IMR-90 (cell line): ENCODE measurements around the gene NBEAL1. TPM values are rescaled to one million over a fixed set of nuclear protein-coding genes. Genes with fewer than 3 reads are reported as not detected.
"Not testable (repeated sequence)": the region's sequence is repeated elsewhere in the genome, so short reads cannot be mapped to it uniquely, and the experiment has no call there.

Source experiments
- ATAC-seq: fragments of 200-7000 bp; cut with Tn5 transposase; 2 replicates; pipeline ENCODE4 v1.9.1; 2020; ENCODE audit warnings: low read depth, mild to moderate bottlenecking, moderate library complexity
- BruUV-seq: library from RNA; stranded (reverse); fragments of 400-500 nt; replicated peaks from 2 replicates; lab custom pipeline; 2021; lab: Mats Ljungman, UMichigan
- CTCF ChIA-PET: fragments of 300-600 bp; formaldehyde crosslinking; extraction: SDS; loops from one replicate; lab custom pipeline; 2021; ENCODE audit warnings: antibody characterized with exemption; lab: Yijun Ruan, JAX
- POLR2A ChIA-PET: fragments of 300-600 bp; sonication (Branson Sonifier 250); formaldehyde crosslinking; loops from one replicate; lab custom pipeline; 2022; ENCODE audit warnings: antibody characterized with exemption; ENCODE audit not compliant: unreplicated experiment; lab: Charles Lee
- DNase-seq: peaks from one replicate; pipeline ENCODE4 v3.0.0; 2013
- H2AFZ ChIP-seq: replicated peaks from 2 replicates; pipeline ENCODE3; 2013; ENCODE audit warnings: low read length, mild to moderate bottlenecking; ENCODE audit not compliant: poor library complexity
- H2AK5ac ChIP-seq: 2 replicates; pipeline ENCODE4 v1.6.1; 2013; ENCODE audit warnings: low read depth, low read length, inconsistent platforms
- H2AK9ac ChIP-seq: replicated peaks from 2 replicates; pipeline ENCODE3; 2013; ENCODE audit warnings: mild to moderate bottlenecking, low read depth, low read length, moderate library complexity; ENCODE audit not compliant: poor library complexity
- H2BK120ac ChIP-seq: 2 replicates; pipeline ENCODE4 v1.6.1; 2013; ENCODE audit warnings: low read depth, low read length, inconsistent platforms
- H2BK15ac ChIP-seq: 3 replicates; pipeline ENCODE4 v1.6.1; 2013; ENCODE audit warnings: low read depth, low read length, inconsistent platforms
- H2BK20ac ChIP-seq: 2 replicates; pipeline ENCODE4 v1.6.1; 2013; ENCODE audit warnings: low read depth, mild to moderate bottlenecking, inconsistent platforms, low read length, moderate library complexity
- H2BK5ac ChIP-seq: 2 replicates; pipeline ENCODE4 v1.6.1; 2013; ENCODE audit warnings: mild to moderate bottlenecking, low read depth, low read length, inconsistent platforms; ENCODE audit not compliant: poor library complexity, severe bottlenecking
- H3K14ac ChIP-seq: replicated peaks from 2 replicates; pipeline ENCODE4 v1.6.1; 2013; ENCODE audit warnings: low read depth, low read length, inconsistent platforms
- H3K18ac ChIP-seq: 2 replicates; pipeline ENCODE4 v1.6.1; 2013; ENCODE audit warnings: low read depth, low read length, control low read depth
- H3K23ac ChIP-seq: 2 replicates; pipeline ENCODE4 v1.6.1; 2013; ENCODE audit warnings: low read depth, low read length, inconsistent platforms
- H3K27ac ChIP-seq: 2 replicates; pipeline ENCODE4 v1.5.1; 2013; ENCODE audit warnings: mild to moderate bottlenecking, control low read depth, low read length; ENCODE audit not compliant: insufficient read depth
- H3K27me3 ChIP-seq: 2 replicates; pipeline ENCODE4 v1.6.1; 2013; ENCODE audit warnings: low read length; ENCODE audit not compliant: control insufficient read depth, insufficient read depth
- H3K36me3 ChIP-seq: 2 replicates; pipeline ENCODE4 v1.6.1; 2013; ENCODE audit warnings: low read length, mixed read lengths; ENCODE audit not compliant: control insufficient read depth, insufficient read depth
- H3K4ac ChIP-seq: 2 replicates; pipeline ENCODE4 v1.6.1; 2013; ENCODE audit warnings: low read depth, low read length, inconsistent platforms
- H3K4me1 ChIP-seq: 2 replicates; pipeline ENCODE4 v1.6.1; 2013; ENCODE audit warnings: low read length, mixed read lengths; ENCODE audit not compliant: control insufficient read depth, insufficient read depth
- H3K4me2 ChIP-seq: 2 replicates; pipeline ENCODE4 v1.6.1; 2013; ENCODE audit warnings: low read depth, mild to moderate bottlenecking, control low read depth, low read length, moderate library complexity
- H3K4me3 ChIP-seq: 2 replicates; pipeline ENCODE4 v1.5.1; 2013; ENCODE audit warnings: low read depth, mild to moderate bottlenecking, control low read depth, low read length, moderate library complexity; ENCODE audit not compliant: insufficient read depth
- H3K56ac ChIP-seq: 2 replicates; pipeline ENCODE4 v1.6.1; 2013; ENCODE audit warnings: low read length, inconsistent platforms; ENCODE audit not compliant: insufficient read depth; ENCODE audit errors: extremely low read depth
- H3K79me1 ChIP-seq, 2 experiments: 2 replicates each; pipeline ENCODE4 v1.6.1; 2013; ENCODE audit warnings: low read length in 2 of 2, inconsistent platforms in 1 of 2, low read depth in 1 of 2
- H3K9ac ChIP-seq: 2 replicates; pipeline ENCODE4 v1.6.1; 2013; ENCODE audit warnings: low read depth, low read length, control low read depth
- H3K9me1 ChIP-seq: 2 replicates; pipeline ENCODE4 v1.6.1; 2013; ENCODE audit warnings: low read length, inconsistent platforms; ENCODE audit not compliant: insufficient read depth
- H3K9me3 ChIP-seq: 2 replicates; pipeline ENCODE4 v1.6.1; 2013; ENCODE audit warnings: low read length; ENCODE audit not compliant: control insufficient read depth, insufficient read depth
- H4K20me1 ChIP-seq: 2 replicates; pipeline ENCODE4 v1.6.1; 2013; ENCODE audit warnings: low read length, inconsistent platforms; ENCODE audit not compliant: insufficient read depth
- H4K5ac ChIP-seq: 2 replicates; pipeline ENCODE4 v1.6.1; 2013; ENCODE audit warnings: mild to moderate bottlenecking, low read depth, low read length, control low read depth
- H4K8ac ChIP-seq, 2 experiments: 2 replicates each; pipeline ENCODE4 v1.6.1; 2013; ENCODE audit warnings: low read depth in 2 of 2, low read length in 2 of 2, control low read depth in 1 of 2, inconsistent platforms in 1 of 2
- H4K91ac ChIP-seq: 2 replicates; pipeline ENCODE4 v1.6.1; 2013; ENCODE audit warnings: low read depth, low read length, inconsistent platforms; ENCODE audit not compliant: insufficient read depth
- WGBS, 2 experiments: methylation state at CpG; one replicate each; pipeline versions ENCODE4 v1.1.5 to v1.1.7; 2013; ENCODE audit warnings: missing lambda C conversion rate in 2 of 2; ENCODE audit not compliant: insufficient read length in 1 of 2; ENCODE audit errors: extremely low coverage in 2 of 2; 5-methylcytosine and 5-hydroxymethylcytosine counted together
- dilution Hi-C: fragments of 300-500 bp; cut with HindIII; formaldehyde crosslinking; loops from one replicate; pipeline ENCODE4 v1.14.3; 2018; ENCODE audit warnings: low sequenced_read_pairs; ENCODE audit not compliant: unreplicated experiment
- in situ Hi-C: fragments of 300-500 bp; cut with MboI; formaldehyde crosslinking; loops from 3 replicates; pipeline ENCODE4 v1.14.3; 2019; ENCODE audit warnings: low sequenced_read_pairs, inconsistent platforms, mixed read lengths
- intact Hi-C: fragments of 100-400 bp; cut with micrococcal nuclease; formaldehyde crosslinking; loops from 2 replicates; pipeline ENCODE4 v1.10.0; 2022
- polyA plus RNA-seq, 3 experiments: library from polyadenylated mRNA; depleted of rRNA; stranded (reverse); fragments of >200 nt; gene quantifications; 2 replicates each; pipeline ENCODE4 v1.2.3, GENCODE V29; 2012; ENCODE audit warnings: low replicate concordance in 1 of 3
- total RNA-seq: library from RNA; depleted of rRNA; stranded (reverse); fragments of >200 nt; gene quantifications from 2 replicates; pipeline ENCODE4 v1.2.3, GENCODE V29; 2012

The NBEAL1 gene
- total and polyA plus RNA-seq, 2 of the 4 experiments (the other 2 are of a cell fraction) = 6.4 to 38.0 TPM

- H2BK15ac ChIP-seq, H2AK9ac ChIP-seq, intact Hi-C loops, BruUV-seq, H3K4me2 ChIP-seq, H3K9ac ChIP-seq, H2AK5ac ChIP-seq, H4K8ac ChIP-seq, H3K79me1 ChIP-seq, in situ Hi-C loops, H3K56ac ChIP-seq, H3K4me1 ChIP-seq, H4K5ac ChIP-seq, H4K20me1 ChIP-seq, dilution Hi-C loops, H3K4me3 ChIP-seq, H3K9me1 ChIP-seq, H3K18ac ChIP-seq, H3K4ac ChIP-seq, H2BK5ac ChIP-seq, H3K23ac ChIP-seq, H2AFZ ChIP-seq, H3K27ac ChIP-seq, H3K14ac ChIP-seq, H4K91ac ChIP-seq, H2BK120ac ChIP-seq, DNase-seq, H2BK20ac ChIP-seq, H3K9me3 ChIP-seq, H3K27me3 ChIP-seq, ATAC-seq: not testable (repeated sequence)
- POLR2A ChIA-PET = interaction anchor here (0.5 kb wide), 1 partner anchor 183 kb away, joined by 4 read pairs; no protein-coding TSS in a partner anchor
- WGBS, 2 experiments = no CpG with 5 or more reads among the region's 4 CpGs
- CTCF ChIA-PET = interaction anchor here (0.6 kb wide), 1 partner anchor 26 kb away, joined by 3 read pairs; no protein-coding TSS in a partner anchor
- H3K36me3 ChIP-seq = peaks cover 34% of the 10 kb centered on the region
Observed at GRCh38 chr2:203110496-203110895, 95.8 kb downstream of the NBEAL1 start.
